SJSA1 (cell line): ENCODE measurements around the gene NR2F2. TPM values are rescaled to one million over a fixed set of nuclear protein-coding genes. Genes with fewer than 3 reads are reported as not detected.

Source experiments
- DNase-seq, 2 experiments: peaks; one replicate each; pipeline ENCODE4 v3.0.0-alpha.2; 2015 to 2020; ENCODE audit warnings: low spot score in 2 of 2, low read depth in 1 of 2
- H3K27ac ChIP-seq: fragments of 250-450 bp; sonication (Bioruptor Pico); 2 replicates; pipeline ENCODE4 v1.5.1; 2020; ENCODE audit warnings: mild to moderate bottlenecking, moderate library complexity
- H3K27me3 ChIP-seq: fragments of 250-450 bp; sonication (Bioruptor Pico); replicated peaks from 2 replicates; pipeline ENCODE4 v1.5.1; 2020; ENCODE audit warnings: mild to moderate bottlenecking, moderate library complexity
- H3K36me3 ChIP-seq: fragments of 250-450 bp; sonication (Bioruptor Pico); 2 replicates; pipeline ENCODE4 v1.5.1; 2020; ENCODE audit warnings: mild to moderate bottlenecking
- H3K4me1 ChIP-seq: fragments of 250-450 bp; sonication (Bioruptor Pico); replicated peaks from 2 replicates; pipeline ENCODE4 v1.6.1; 2021; ENCODE audit warnings: mild to moderate bottlenecking
- H3K4me3 ChIP-seq: fragments of 250-450 bp; sonication (Bioruptor Pico); 2 replicates; pipeline ENCODE4 v1.5.1; 2020; ENCODE audit warnings: mild to moderate bottlenecking
- H3K9me3 ChIP-seq: fragments of 250-450 bp; sonication (Bioruptor Pico); replicated peaks from 2 replicates; pipeline ENCODE4 v1.5.1; 2020; ENCODE audit warnings: mild to moderate bottlenecking
- total RNA-seq: library from RNA; depleted of rRNA; stranded (reverse); fragments of >200 nt; shearing (Covaris generic); gene quantifications from 2 replicates; pipeline ENCODE4 v1.2.3, GENCODE V29; 2014; rRNA removed

Gene NR2F2
- 9.8 and 14.0 TPM in 2 replicates for total RNA-seq

GRCh38 chr15:96330450-96331143 is at the start of gene NR2F2:
NR2F2 (plus strand) TSS chr15:96330700; CDS start chr15:96332106, 1,406 bp downstream.
- no peaks in the 10 kb centered on the region for H3K9me3 ChIP-seq
- DNase-seq, result peak; percentile 94 to 97
- H3K27ac ChIP-seq, result peak within 1 kb of the TSS; percentile 84
- no peaks in the 10 kb centered on the region for H3K27me3 ChIP-seq
- peak within 1 kb of the TSS; percentile 52 for H3K4me3 ChIP-seq
- peaks cover 34% of the 10 kb centered on the region for H3K4me1 ChIP-seq
- peaks cover 41% of the 10 kb centered on the region for H3K36me3 ChIP-seq

- H3K4me3 ChIP-seq, result peak overlapping the region; percentile 8
Measured at GRCh38 chr15:96285305-96285704, 45.2 kb upstream of the NR2F2 start.

GRCh38 chr15:96285729-96286254 is 44.7 kb upstream of the NR2F2 start:
- peaks cover 30% of the 10 kb centered on the region for H3K4me1 ChIP-seq
- no peaks in the 10 kb centered on the region for H3K9me3 ChIP-seq
- H3K27ac ChIP-seq, result peak overlapping the region; percentile 69
- no peak overlapping the region for H3K4me3 ChIP-seq
- no peaks in the 10 kb centered on the region for H3K27me3 ChIP-seq
- H3K36me3 ChIP-seq, result peaks cover 19% of the 10 kb centered on the region
- DNase-seq, result no peak

More at GRCh38 chr15:96285305-96285704, 45.2 kb upstream of the NR2F2 start:
- no peaks in the 10 kb centered on the region for H3K9me3 ChIP-seq
- DNase-seq, result peak; percentile 95 to 98
- H3K27me3 ChIP-seq, result no peaks in the 10 kb centered on the region
- peaks cover 19% of the 10 kb centered on the region for H3K36me3 ChIP-seq
- H3K4me1 ChIP-seq, result peaks cover 30% of the 10 kb centered on the region
- H3K27ac ChIP-seq, result peak overlapping the region; percentile 72

- H3K27me3 ChIP-seq, result no peaks in the 10 kb centered on the region; the same call in 1 of the 2 replicates
- H3K9me3 ChIP-seq, result no peaks in the 10 kb centered on the region
- no peak overlapping the region for H3K4me3 ChIP-seq
- no peak for DNase-seq
- H3K4me1 ChIP-seq, result peaks cover 6% of the 10 kb centered on the region
- H3K36me3 ChIP-seq, result no peaks in the 10 kb centered on the region
- no peak overlapping the region for H3K27ac ChIP-seq
Measured at GRCh38 chr15:96290679-96291078, 39.8 kb upstream of the NR2F2 start.

GRCh38 chr15:96292635-96293034 is 37.9 kb upstream of the NR2F2 start:
- no peak for DNase-seq
- Histone ChIP-seq H3K36me3 (no peaks in the 10 kb centered on the region), H3K27me3 (no peaks in the 10 kb centered on the region; the same call in 1 of the 2 replicates), H3K4me3 (no peak overlapping the region), H3K9me3 (no peaks in the 10 kb centered on the region), H3K4me1 (peaks cover 17% of the 10 kb centered on the region), H3K27ac (no peak overlapping the region)

GRCh38 chr15:96293441-96293840 is 37.1 kb upstream of the NR2F2 start:
- Histone ChIP-seq H3K4me1 (peaks cover 17% of the 10 kb centered on the region), H3K9me3 (no peaks in the 10 kb centered on the region), H3K27me3 (no peaks in the 10 kb centered on the region; the same call in 1 of the 2 replicates), H3K27ac (no peak overlapping the region), H3K36me3 (no peaks in the 10 kb centered on the region), H3K4me3 (no peak overlapping the region)
- DNase-seq, result no peak

- DNase-seq, result no peak
- Histone ChIP-seq H3K9me3 (no peaks in the 10 kb centered on the region), H3K27me3 (no peaks in the 10 kb centered on the region; the same call in 1 of the 2 replicates), H3K4me3 (no peak overlapping the region), H3K4me1 (peaks cover 17% of the 10 kb centered on the region), H3K27ac (no peak overlapping the region), H3K36me3 (no peaks in the 10 kb centered on the region)
Measured at GRCh38 chr15:96294766-96295165, 35.7 kb upstream of the NR2F2 start.

GRCh38 chr15:96296264-96296663 is 34.2 kb upstream of the NR2F2 start:
- Histone ChIP-seq H3K36me3 (no peaks in the 10 kb centered on the region), H3K4me3 (no peak overlapping the region), H3K9me3 (no peaks in the 10 kb centered on the region), H3K27ac (no peak overlapping the region), H3K27me3 (no peaks in the 10 kb centered on the region; the same call in 1 of the 2 replicates), H3K4me1 (peaks cover 17% of the 10 kb centered on the region)
- peak; percentile 61 to 84 for DNase-seq

GRCh38 chr15:96297783-96298182 is 32.7 kb upstream of the NR2F2 start:
- Histone ChIP-seq H3K4me1 (peaks cover 17% of the 10 kb centered on the region), H3K27ac (no peak overlapping the region)

GRCh38 chr15:96298217-96298616 is 32.3 kb upstream of the NR2F2 start:
- no peak overlapping the region for H3K27ac ChIP-seq
- H3K4me3 ChIP-seq, result no peak overlapping the region
- H3K27me3 ChIP-seq, result no peaks in the 10 kb centered on the region; the same call in 1 of the 2 replicates
- peaks cover 17% of the 10 kb centered on the region for H3K4me1 ChIP-seq
- no peak for DNase-seq
- no peaks in the 10 kb centered on the region for H3K36me3 ChIP-seq
- H3K9me3 ChIP-seq, result no peaks in the 10 kb centered on the region

More at GRCh38 chr15:96297783-96298182, 32.7 kb upstream of the NR2F2 start:
- DNase-seq, result no peak
- Histone ChIP-seq H3K4me3 (no peak overlapping the region), H3K9me3 (no peaks in the 10 kb centered on the region), H3K36me3 (no peaks in the 10 kb centered on the region), H3K27me3 (no peaks in the 10 kb centered on the region; the same call in 1 of the 2 replicates)

GRCh38 chr15:96300836-96301235 is 29.7 kb upstream of the NR2F2 start:
- no peak overlapping the region for H3K27ac ChIP-seq
- no peaks in the 10 kb centered on the region for H3K9me3 ChIP-seq
- H3K4me1 ChIP-seq, result peaks cover 15% of the 10 kb centered on the region
- H3K36me3 ChIP-seq, result no peaks in the 10 kb centered on the region
- H3K4me3 ChIP-seq, result no peak overlapping the region
- DNase-seq, result no peak
- H3K27me3 ChIP-seq, result no peaks in the 10 kb centered on the region; the same call in 1 of the 2 replicates

- no peaks in the 10 kb centered on the region for H3K9me3 ChIP-seq
- no peaks in the 10 kb centered on the region for H3K36me3 ChIP-seq
- H3K4me3 ChIP-seq, result no peak overlapping the region
- H3K27ac ChIP-seq, result no peak overlapping the region
- no peaks in the 10 kb centered on the region for H3K4me1 ChIP-seq
- no peaks in the 10 kb centered on the region for H3K27me3 ChIP-seq
- DNase-seq, result no peak
Measured at GRCh38 chr15:96303503-96304056, 26.9 kb upstream of the NR2F2 start.

- no peaks in the 10 kb centered on the region for H3K4me1 ChIP-seq
- no peak overlapping the region for H3K27ac ChIP-seq
- no peak overlapping the region for H3K4me3 ChIP-seq
- DNase-seq, result no peak
- no peaks in the 10 kb centered on the region for H3K9me3 ChIP-seq
- no peaks in the 10 kb centered on the region for H3K27me3 ChIP-seq
- no peaks in the 10 kb centered on the region for H3K36me3 ChIP-seq
Measured at GRCh38 chr15:96304839-96305238, 25.7 kb upstream of the NR2F2 start.

GRCh38 chr15:96306321-96306720 is 24.2 kb upstream of the NR2F2 start:
- Histone ChIP-seq H3K36me3 (no peaks in the 10 kb centered on the region), H3K4me3 (no peak overlapping the region), H3K27me3 (no peaks in the 10 kb centered on the region), H3K4me1 (no peaks in the 10 kb centered on the region), H3K9me3 (no peaks in the 10 kb centered on the region), H3K27ac (no peak overlapping the region)
- no peak for DNase-seq
